H1 (cell line): ENCODE results near the gene FAM120B. TPM values are rescaled to one million over a fixed set of nuclear protein-coding genes. Genes with fewer than 3 reads are reported as not detected.

Experiments
- BRCA1 ChIP-seq: IDR thresholded peaks from 2 replicates; pipeline ENCODE4 v1.6.1; 2012; ENCODE audit warnings: low read depth, low read length, improper control_type of control experiment
- EP300 ChIP-seq, 2 experiments: IDR thresholded peaks; 1 replicate in 1 of 2; 2 replicates in 1 of 2; pipeline ENCODE4 v1.6.1; 2011 to 2012; ENCODE audit warnings: low read depth in 2 of 2, low read length in 2 of 2, mild to moderate bottlenecking in 2 of 2, borderline replicate concordance in 1 of 2, inconsistent platforms in 1 of 2, moderate library complexity in 1 of 2
- TCF12 ChIP-seq: IDR thresholded peaks from 2 replicates; pipeline ENCODE4 v1.6.1; 2011; ENCODE audit warnings: low read depth, mild to moderate bottlenecking, low read length
- TEAD4 ChIP-seq: IDR thresholded peaks from 2 replicates; pipeline ENCODE4 v1.6.1; 2012; ENCODE audit warnings: low read depth, low read length, inconsistent platforms, mixed read lengths
- polyA plus RNA-seq, 7 experiments: library from polyadenylated mRNA; depleted of rRNA in 3 of 7; stranded (reverse) in 5 of 7; unstranded in 2 of 7; fragments of >200 nt in 5 of 7; fragments of 200-250 nt in 2 of 7; gene quantifications; 1 replicate in 5 of 7; 2 replicates in 1 of 7; 4 replicates in 1 of 7; pipeline versions ENCODE4 v1.2.1 to v1.2.3, GENCODE V29; 2011 to 2013; ENCODE audit warnings: missing spikeins in 2 of 7, mixed read lengths in 2 of 7
- total RNA-seq: library from RNA; stranded (reverse); fragmentation: NEBNext Ultra II Directional; extraction: Animal tissue kit (Norgen Biotek cat#: 25700); gene quantifications from 2 replicates; pipeline ENCODE4 v1.2.1, GENCODE V29; 2021
- TF ChIP-seq, protein P1 (sequence below): IDR thresholded peaks from 2 replicates; pipeline ENCODE4 v1.6.1; 2011; ENCODE audit warnings: low read length, improper control_type of control experiment
- TF ChIP-seq, protein P2 (sequence below): fragments of 300-600 bp; sonication (generic); IDR thresholded peaks from 2 replicates; pipeline ENCODE4 v1.7.1; 2012; ENCODE audit warnings: low read length, moderate library complexity, mild to moderate bottlenecking, inconsistent platforms; ENCODE audit not compliant: insufficient replicate concordance

FAM120B gene
- total and polyA plus RNA-seq, 2 of the 8 experiments (the other 6 are each of a cell fraction or from before 2014, with no cell fraction given) = 5.1 to 12.5 TPM

GRCh38 chr6:170385506-170385905 lies 78.9 kb downstream of the FAM120B start (continued):
- TF ChIP-seq EP300 (IDR thresholded peaks at IDR 0.05; ENCODE audit: borderline replicate concordance in 1 of 2, low read depth in 2 of 2, low read length in 2 of 2) = no peak
- no peak for TF ChIP-seq BRCA1
- TF ChIP-seq, protein P1, sequence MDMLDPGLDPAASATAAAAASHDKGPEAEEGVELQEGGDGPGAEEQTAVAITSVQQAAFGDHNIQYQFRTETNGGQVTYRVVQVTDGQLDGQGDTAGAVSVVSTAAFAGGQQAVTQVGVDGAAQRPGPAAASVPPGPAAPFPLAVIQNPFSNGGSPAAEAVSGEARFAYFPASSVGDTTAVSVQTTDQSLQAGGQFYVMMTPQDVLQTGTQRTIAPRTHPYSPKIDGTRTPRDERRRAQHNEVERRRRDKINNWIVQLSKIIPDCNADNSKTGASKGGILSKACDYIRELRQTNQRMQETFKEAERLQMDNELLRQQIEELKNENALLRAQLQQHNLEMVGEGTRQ = no peak
- no peak for TF ChIP-seq TEAD4
- TF ChIP-seq, protein P2, sequence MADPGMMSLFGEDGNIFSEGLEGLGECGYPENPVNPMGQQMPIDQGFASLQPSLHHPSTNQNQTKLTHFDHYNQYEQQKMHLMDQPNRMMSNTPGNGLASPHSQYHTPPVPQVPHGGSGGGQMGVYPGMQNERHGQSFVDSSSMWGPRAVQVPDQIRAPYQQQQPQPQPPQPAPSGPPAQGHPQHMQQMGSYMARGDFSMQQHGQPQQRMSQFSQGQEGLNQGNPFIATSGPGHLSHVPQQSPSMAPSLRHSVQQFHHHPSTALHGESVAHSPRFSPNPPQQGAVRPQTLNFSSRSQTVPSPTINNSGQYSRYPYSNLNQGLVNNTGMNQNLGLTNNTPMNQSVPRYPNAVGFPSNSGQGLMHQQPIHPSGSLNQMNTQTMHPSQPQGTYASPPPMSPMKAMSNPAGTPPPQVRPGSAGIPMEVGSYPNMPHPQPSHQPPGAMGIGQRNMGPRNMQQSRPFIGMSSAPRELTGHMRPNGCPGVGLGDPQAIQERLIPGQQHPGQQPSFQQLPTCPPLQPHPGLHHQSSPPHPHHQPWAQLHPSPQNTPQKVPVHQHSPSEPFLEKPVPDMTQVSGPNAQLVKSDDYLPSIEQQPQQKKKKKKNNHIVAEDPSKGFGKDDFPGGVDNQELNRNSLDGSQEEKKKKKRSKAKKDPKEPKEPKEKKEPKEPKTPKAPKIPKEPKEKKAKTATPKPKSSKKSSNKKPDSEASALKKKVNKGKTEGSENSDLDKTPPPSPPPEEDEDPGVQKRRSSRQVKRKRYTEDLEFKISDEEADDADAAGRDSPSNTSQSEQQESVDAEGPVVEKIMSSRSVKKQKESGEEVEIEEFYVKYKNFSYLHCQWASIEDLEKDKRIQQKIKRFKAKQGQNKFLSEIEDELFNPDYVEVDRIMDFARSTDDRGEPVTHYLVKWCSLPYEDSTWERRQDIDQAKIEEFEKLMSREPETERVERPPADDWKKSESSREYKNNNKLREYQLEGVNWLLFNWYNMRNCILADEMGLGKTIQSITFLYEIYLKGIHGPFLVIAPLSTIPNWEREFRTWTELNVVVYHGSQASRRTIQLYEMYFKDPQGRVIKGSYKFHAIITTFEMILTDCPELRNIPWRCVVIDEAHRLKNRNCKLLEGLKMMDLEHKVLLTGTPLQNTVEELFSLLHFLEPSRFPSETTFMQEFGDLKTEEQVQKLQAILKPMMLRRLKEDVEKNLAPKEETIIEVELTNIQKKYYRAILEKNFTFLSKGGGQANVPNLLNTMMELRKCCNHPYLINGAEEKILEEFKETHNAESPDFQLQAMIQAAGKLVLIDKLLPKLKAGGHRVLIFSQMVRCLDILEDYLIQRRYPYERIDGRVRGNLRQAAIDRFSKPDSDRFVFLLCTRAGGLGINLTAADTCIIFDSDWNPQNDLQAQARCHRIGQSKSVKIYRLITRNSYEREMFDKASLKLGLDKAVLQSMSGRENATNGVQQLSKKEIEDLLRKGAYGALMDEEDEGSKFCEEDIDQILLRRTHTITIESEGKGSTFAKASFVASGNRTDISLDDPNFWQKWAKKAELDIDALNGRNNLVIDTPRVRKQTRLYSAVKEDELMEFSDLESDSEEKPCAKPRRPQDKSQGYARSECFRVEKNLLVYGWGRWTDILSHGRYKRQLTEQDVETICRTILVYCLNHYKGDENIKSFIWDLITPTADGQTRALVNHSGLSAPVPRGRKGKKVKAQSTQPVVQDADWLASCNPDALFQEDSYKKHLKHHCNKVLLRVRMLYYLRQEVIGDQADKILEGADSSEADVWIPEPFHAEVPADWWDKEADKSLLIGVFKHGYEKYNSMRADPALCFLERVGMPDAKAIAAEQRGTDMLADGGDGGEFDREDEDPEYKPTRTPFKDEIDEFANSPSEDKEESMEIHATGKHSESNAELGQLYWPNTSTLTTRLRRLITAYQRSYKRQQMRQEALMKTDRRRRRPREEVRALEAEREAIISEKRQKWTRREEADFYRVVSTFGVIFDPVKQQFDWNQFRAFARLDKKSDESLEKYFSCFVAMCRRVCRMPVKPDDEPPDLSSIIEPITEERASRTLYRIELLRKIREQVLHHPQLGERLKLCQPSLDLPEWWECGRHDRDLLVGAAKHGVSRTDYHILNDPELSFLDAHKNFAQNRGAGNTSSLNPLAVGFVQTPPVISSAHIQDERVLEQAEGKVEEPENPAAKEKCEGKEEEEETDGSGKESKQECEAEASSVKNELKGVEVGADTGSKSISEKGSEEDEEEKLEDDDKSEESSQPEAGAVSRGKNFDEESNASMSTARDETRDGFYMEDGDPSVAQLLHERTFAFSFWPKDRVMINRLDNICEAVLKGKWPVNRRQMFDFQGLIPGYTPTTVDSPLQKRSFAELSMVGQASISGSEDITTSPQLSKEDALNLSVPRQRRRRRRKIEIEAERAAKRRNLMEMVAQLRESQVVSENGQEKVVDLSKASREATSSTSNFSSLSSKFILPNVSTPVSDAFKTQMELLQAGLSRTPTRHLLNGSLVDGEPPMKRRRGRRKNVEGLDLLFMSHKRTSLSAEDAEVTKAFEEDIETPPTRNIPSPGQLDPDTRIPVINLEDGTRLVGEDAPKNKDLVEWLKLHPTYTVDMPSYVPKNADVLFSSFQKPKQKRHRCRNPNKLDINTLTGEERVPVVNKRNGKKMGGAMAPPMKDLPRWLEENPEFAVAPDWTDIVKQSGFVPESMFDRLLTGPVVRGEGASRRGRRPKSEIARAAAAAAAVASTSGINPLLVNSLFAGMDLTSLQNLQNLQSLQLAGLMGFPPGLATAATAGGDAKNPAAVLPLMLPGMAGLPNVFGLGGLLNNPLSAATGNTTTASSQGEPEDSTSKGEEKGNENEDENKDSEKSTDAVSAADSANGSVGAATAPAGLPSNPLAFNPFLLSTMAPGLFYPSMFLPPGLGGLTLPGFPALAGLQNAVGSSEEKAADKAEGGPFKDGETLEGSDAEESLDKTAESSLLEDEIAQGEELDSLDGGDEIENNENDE = no peak
- TF ChIP-seq TCF12 = no peak
